Measurements from ENCODE around the gene ZNF598.

The ZNF598 gene

GRCh38 chr16:1982013-1982433 lies 27.6 kb downstream of the ZNF598 start:
- FAIRE-seq (no peak), DNase-seq (ENCODE audit: insufficient read length) (no peak)
- TF ChIP-seq TAF1 (IDR thresholded peaks at IDR 0.05; ENCODE audit: borderline replicate concordance, low read depth, low read length) (no peak), POLR2A (IDR thresholded peaks at IDR 0.05; ENCODE audit: low read depth, low read length) (no peak), POLR2AphosphoS5 (IDR thresholded peaks at IDR 0.05; ENCODE audit: low read depth, low read length) (no peak)

GRCh38 chr16:1981398-1981836 lies 28.2 kb downstream of the ZNF598 start, which contains the start of gene NOXO1:
TSS of gene NOXO1 (minus strand) at chr16:1981469. CDS start at chr16:1981179, 290 bp downstream.
- DNase-seq (ENCODE audit: insufficient read length) (no peak), FAIRE-seq (no peak)
- TF ChIP-seq POLR2AphosphoS5 (IDR thresholded peaks at IDR 0.05; ENCODE audit: low read depth, low read length) (no peak), POLR2A (IDR thresholded peaks at IDR 0.05; ENCODE audit: low read depth, low read length) (no peak), TAF1 (IDR thresholded peaks at IDR 0.05; ENCODE audit: borderline replicate concordance, low read depth, low read length) (no peak)

- DNase-seq (ENCODE audit: insufficient read length) (no peak), FAIRE-seq (no peak)
- TF ChIP-seq POLR2AphosphoS5 (IDR thresholded peaks at IDR 0.05; ENCODE audit: low read depth, low read length) (no peak), TAF1 (IDR thresholded peaks at IDR 0.05; ENCODE audit: borderline replicate concordance, low read depth, low read length) (no peak), POLR2A (IDR thresholded peaks at IDR 0.05; ENCODE audit: low read depth, low read length) (no peak)
These were observed 28.9 kb downstream of the ZNF598 start for GRCh38 chr16:1980770-1981087.

GRCh38 chr16:1980030-1980769 lies 29.4 kb downstream of the ZNF598 start:
- no peak for TF ChIP-seq POLR2AphosphoS5 (IDR thresholded peaks at IDR 0.05; ENCODE audit: low read depth, low read length)
- TF ChIP-seq TAF1 (IDR thresholded peaks at IDR 0.05; ENCODE audit: borderline replicate concordance, low read depth, low read length): no peak
- no peak for TF ChIP-seq POLR2A (IDR thresholded peaks at IDR 0.05; ENCODE audit: low read depth, low read length)
- DNase-seq (ENCODE audit: insufficient read length) (no peak), FAIRE-seq (no peak)

GRCh38 chr16:1979271-1980029 lies 30.2 kb downstream of the ZNF598 start:
- FAIRE-seq (no peak), DNase-seq (ENCODE audit: insufficient read length) (no peak)
- TF ChIP-seq TAF1 (IDR thresholded peaks at IDR 0.05; ENCODE audit: borderline replicate concordance, low read depth, low read length) (no peak), POLR2AphosphoS5 (IDR thresholded peaks at IDR 0.05; ENCODE audit: low read depth, low read length) (no peak), POLR2A (IDR thresholded peaks at IDR 0.05; ENCODE audit: low read depth, low read length) (no peak)

GRCh38 chr16:1978476-1979120 lies 31.0 kb downstream of the ZNF598 start:
- TF ChIP-seq TAF1 (IDR thresholded peaks at IDR 0.05; ENCODE audit: borderline replicate concordance, low read depth, low read length) (no peak), POLR2AphosphoS5 (IDR thresholded peaks at IDR 0.05; ENCODE audit: low read depth, low read length) (no peak), POLR2A (IDR thresholded peaks at IDR 0.05; ENCODE audit: low read depth, low read length) (no peak)
- FAIRE-seq: no peak
- DNase-seq (ENCODE audit: insufficient read length): no peak

GRCh38 chr16:1977875-1978268 lies 31.7 kb downstream of the ZNF598 start:
- DNase-seq (ENCODE audit: insufficient read length) (no peak), FAIRE-seq (no peak)
- TF ChIP-seq POLR2AphosphoS5 (IDR thresholded peaks at IDR 0.05; ENCODE audit: low read depth, low read length) (no peak), TAF1 (IDR thresholded peaks at IDR 0.05; ENCODE audit: borderline replicate concordance, low read depth, low read length) (no peak), POLR2A (IDR thresholded peaks at IDR 0.05; ENCODE audit: low read depth, low read length) (no peak)

- TF ChIP-seq POLR2A (IDR thresholded peaks at IDR 0.05; ENCODE audit: low read depth, low read length): no peak
- TF ChIP-seq TAF1 (IDR thresholded peaks at IDR 0.05; ENCODE audit: borderline replicate concordance, low read depth, low read length): no peak
- no peak for TF ChIP-seq POLR2AphosphoS5 (IDR thresholded peaks at IDR 0.05; ENCODE audit: low read depth, low read length)
- DNase-seq (ENCODE audit: insufficient read length) (no peak), FAIRE-seq (no peak)
These were observed 32.4 kb downstream of the ZNF598 start for GRCh38 chr16:1976951-1977874.

- DNase-seq (ENCODE audit: insufficient read length): no peak
- FAIRE-seq: no peak
- TF ChIP-seq POLR2AphosphoS5 (IDR thresholded peaks at IDR 0.05; ENCODE audit: low read depth, low read length) (no peak), TAF1 (IDR thresholded peaks at IDR 0.05; ENCODE audit: borderline replicate concordance, low read depth, low read length) (no peak), POLR2A (IDR thresholded peaks at IDR 0.05; ENCODE audit: low read depth, low read length) (no peak)
These were observed 33.5 kb downstream of the ZNF598 start for GRCh38 chr16:1976216-1976520.

GRCh38 chr16:1975432-1976215 lies 34.0 kb downstream of the ZNF598 start:
- FAIRE-seq (no peak), DNase-seq (ENCODE audit: insufficient read length) (no peak)
- no peak for TF ChIP-seq TAF1 (IDR thresholded peaks at IDR 0.05; ENCODE audit: borderline replicate concordance, low read depth, low read length)
- TF ChIP-seq POLR2A (IDR thresholded peaks at IDR 0.05; ENCODE audit: low read depth, low read length): no peak
- no peak for TF ChIP-seq POLR2AphosphoS5 (IDR thresholded peaks at IDR 0.05; ENCODE audit: low read depth, low read length)
